Neural crest cell (in vitro differentiated cells): ENCODE data around the gene RAB3C. TPM values are rescaled to one million over a fixed set of nuclear protein-coding genes. Genes with fewer than 3 reads are reported as not detected.

ENCODE experiments used
- DNase-seq: peaks from one replicate; pipeline ENCODE4 v3.0.0; 2021; ENCODE audit warnings: low read depth, mixed read lengths, low spot score
- H3K27ac Mint-ChIP-seq: one replicate; pipeline ENCODE4 v1.8.0; 2021; ENCODE audit warnings: mild to moderate bottlenecking, mixed read lengths; ENCODE audit not compliant: unreplicated experiment
- H3K27me3 Mint-ChIP-seq: 2 replicates; pipeline ENCODE4 v1.8.0; 2021; ENCODE audit warnings: low read depth, mild to moderate bottlenecking, mixed read lengths
- H3K36me3 Mint-ChIP-seq: 2 replicates; pipeline ENCODE4 v1.8.0; 2021; ENCODE audit warnings: low read depth, mild to moderate bottlenecking, mixed read lengths
- H3K4me1 Mint-ChIP-seq: 2 replicates; pipeline ENCODE4 v1.8.0; 2021; ENCODE audit warnings: mixed read lengths
- H3K4me3 Mint-ChIP-seq: one replicate; pipeline ENCODE4 v1.8.0; 2021; ENCODE audit warnings: mild to moderate bottlenecking, mixed read lengths
- H3K9me3 Mint-ChIP-seq: 2 replicates; pipeline ENCODE4 v1.8.0; 2021; ENCODE audit warnings: mixed read lengths
- CTCF ChIP-seq: fragments of 200-600 bp; sonication (generic); conservative IDR thresholded peaks from 2 replicates; pipeline ENCODE4 v1.5.0; 2021; ENCODE audit warnings: antibody characterized with exemption, mild to moderate bottlenecking
- total RNA-seq: library from RNA; stranded (reverse); gene quantifications from 2 replicates; pipeline ENCODE4 v1.2.1, GENCODE V29; 2021

Gene RAB3C
- total RNA-seq, 1 donor from 2014 or later = 13.6 TPM

- no peaks in the 10 kb centered on the region for H3K36me3 Mint-ChIP-seq
- no peaks in the 10 kb centered on the region for H3K4me1 Mint-ChIP-seq
- no peak overlapping the region for H3K4me3 Mint-ChIP-seq
- no peaks in the 10 kb centered on the region for H3K27me3 Mint-ChIP-seq
- H3K9me3 Mint-ChIP-seq = no peaks in the 10 kb centered on the region
- no peak for TF ChIP-seq CTCF
- no peak for DNase-seq
- no peak overlapping the region for H3K27ac Mint-ChIP-seq
Measured at GRCh38 chr5:58760222-58760621, 177.3 kb downstream of the RAB3C start.

- TF ChIP-seq CTCF = no peak
- no peak for DNase-seq
- Mint-ChIP-seq H3K4me1 (no peaks in the 10 kb centered on the region), H3K27ac (no peak overlapping the region), H3K27me3 (no peaks in the 10 kb centered on the region), H3K4me3 (no peak overlapping the region), H3K9me3 (no peaks in the 10 kb centered on the region), H3K36me3 (no peaks in the 10 kb centered on the region)
Measured at GRCh38 chr5:58761407-58761806, 178.5 kb downstream of the RAB3C start.

GRCh38 chr5:58763390-58763789 is 180.5 kb downstream of the RAB3C start:
- TF ChIP-seq CTCF = no peak
- DNase-seq = no peak
- Mint-ChIP-seq H3K27ac (no peak overlapping the region), H3K36me3 (no peaks in the 10 kb centered on the region), H3K27me3 (no peaks in the 10 kb centered on the region), H3K4me1 (no peaks in the 10 kb centered on the region), H3K9me3 (no peaks in the 10 kb centered on the region), H3K4me3 (no peak overlapping the region)

- H3K27ac Mint-ChIP-seq = no peak overlapping the region
- H3K36me3 Mint-ChIP-seq = no peaks in the 10 kb centered on the region
- H3K9me3 Mint-ChIP-seq = no peaks in the 10 kb centered on the region
- H3K4me1 Mint-ChIP-seq = no peaks in the 10 kb centered on the region
- no peaks in the 10 kb centered on the region for H3K27me3 Mint-ChIP-seq
- TF ChIP-seq CTCF = no peak
- no peak overlapping the region for H3K4me3 Mint-ChIP-seq
- no peak for DNase-seq
Measured at GRCh38 chr5:58764199-58764598, 181.3 kb downstream of the RAB3C start.

- H3K27me3 Mint-ChIP-seq = no peaks in the 10 kb centered on the region
- no peak for TF ChIP-seq CTCF
- H3K4me3 Mint-ChIP-seq = no peak overlapping the region
- no peaks in the 10 kb centered on the region for H3K9me3 Mint-ChIP-seq
- H3K4me1 Mint-ChIP-seq = no peaks in the 10 kb centered on the region
- H3K36me3 Mint-ChIP-seq = no peaks in the 10 kb centered on the region
- no peak for DNase-seq
- no peak overlapping the region for H3K27ac Mint-ChIP-seq
Measured at GRCh38 chr5:58765058-58765457, 182.2 kb downstream of the RAB3C start.

- Mint-ChIP-seq H3K4me3 (no peak overlapping the region), H3K9me3 (no peaks in the 10 kb centered on the region), H3K27ac (no peak overlapping the region)
Measured at GRCh38 chr5:58767104-58767503, 184.2 kb downstream of the RAB3C start.

More at GRCh38 chr5:58767104-58767503, 184.2 kb downstream of the RAB3C start:
- no peak for TF ChIP-seq CTCF
- no peaks in the 10 kb centered on the region for H3K36me3 Mint-ChIP-seq
- no peaks in the 10 kb centered on the region for H3K4me1 Mint-ChIP-seq
- no peaks in the 10 kb centered on the region for H3K27me3 Mint-ChIP-seq
- no peak for DNase-seq
